Measurements from ENCODE around the gene HFM1. TPM values are rescaled to one million over a fixed set of nuclear protein-coding genes. Genes with fewer than 3 reads are reported as not detected.

HFM1 gene
- total and polyA plus RNA-seq, 9 of the 15 experiments (the other 6 are each of a cell fraction or from before 2014, with no cell fraction given): 1.5 to 6.4 (median 3.7) TPM

- Histone ChIP-seq H3K9me1 (ENCODE audit: control insufficient read depth, insufficient read depth, low read length) (no peaks in the 10 kb centered on the region), H3K4me3 (no peak overlapping the region), H3K27me3 (ENCODE audit: control insufficient read depth in 2 of 2, insufficient read depth in 2 of 2, low read length in 2 of 2) (no peaks in the 10 kb centered on the region; a peak in 2 of 5 replicates), H3K4me1 (replicated peaks in 1 of 2; ENCODE audit: control insufficient read depth in 2 of 2, insufficient read depth in 2 of 2, low read length in 2 of 2) (no peaks in the 10 kb centered on the region), H4K20me1 (replicated peaks; ENCODE audit: control insufficient read depth, insufficient read depth, low read length) (no peaks in the 10 kb centered on the region), H3K9me3 (replicated peaks; ENCODE audit: control insufficient read depth, insufficient read depth, low read depth, low read length) (no peaks in the 10 kb centered on the region), H3K36me3 (ENCODE audit: control insufficient read depth, insufficient read depth, low read length) (no peaks in the 10 kb centered on the region), H3K27ac (ENCODE audit: extremely low read depth, low read depth, low read length) (no peak overlapping the region), H3K4me2 (ENCODE audit: insufficient read depth, low read length) (no peak overlapping the region), H2AFZ (ENCODE audit: low read depth, low read length) (no peak overlapping the region), H3K9ac (ENCODE audit: insufficient read depth in 1 of 2, low read depth in 2 of 2, low read length in 2 of 2) (no peak overlapping the region), H3K79me2 (ENCODE audit: control insufficient read depth, insufficient read depth, low read length) (no peaks in the 10 kb centered on the region)
- ATAC-seq (no peak), DNase-seq (ENCODE audit: extremely low read depth in 1 of 4, low spot score in 3 of 4) (no peak), FAIRE-seq (peak; percentile 61)
- intact Hi-C loops (cut with micrococcal nuclease) (no loop called here), in situ Hi-C loops (cut with MboI) (no loop called here)
- ChIA-PET CTCF (ENCODE audit: low intra/inter-chr PET ratio) (no interaction called here), POLR2A (no interaction called here)
- WGBS (ENCODE audit: insufficient coverage, low coverage, missing lambda C conversion rate): 3% methylated on average over 2 of the region's 2 CpGs
- BruUV-seq (replicated peaks): no TSS peak
- TF ChIP-seq NFXL1 (CRISPR knock-in tag; IDR thresholded peaks at IDR 0.05) (no peak), POLR2AphosphoS5 (IDR thresholded peaks at IDR 0.05; ENCODE audit: control insufficient read depth, insufficient read depth, low read depth, low read length) (no peak), ZNF655 (CRISPR knock-in tag; IDR thresholded peaks at IDR 0.05) (no peak), HIVEP1 (CRISPR knock-in tag; IDR thresholded peaks at IDR 0.05) (no peak), DNMT1 (IDR thresholded peaks at IDR 0.05) (no peak), KLF13 (tag; IDR thresholded peaks at IDR 0.05; ENCODE audit: borderline replicate concordance, low read depth) (no peak), NR2C2 (CRISPR knock-in tag; IDR thresholded peaks at IDR 0.05) (no peak), NR2C2 (tag; IDR thresholded peaks at IDR 0.05) (no peak), CHD2 (IDR thresholded peaks at IDR 0.05; ENCODE audit: low read depth, low read length) (no peak), SP2 (IDR thresholded peaks at IDR 0.05; ENCODE audit: extremely low read depth, low read depth, low read length, poor library complexity, severe bottlenecking) (no peak), ZNF76 (CRISPR knock-in tag; IDR thresholded peaks at IDR 0.05; ENCODE audit: borderline replicate concordance) (no peak), CBX2 (IDR thresholded peaks at IDR 0.05; ENCODE audit: insufficient read depth, low read length, poor library complexity, severe bottlenecking) (no peak), MAFF (IDR thresholded peaks at IDR 0.05; ENCODE audit: low read length) (no peak), UBTF (IDR thresholded peaks at IDR 0.05; ENCODE audit: borderline replicate concordance in 1 of 2, low read depth in 2 of 2, low read length in 2 of 2) (no peak), MIER1 (IDR thresholded peaks at IDR 0.05; ENCODE audit: low read depth) (no peak), KLF6 (CRISPR knock-in tag; IDR thresholded peaks at IDR 0.05; ENCODE audit: borderline replicate concordance) (no peak)
These were observed 45.6 kb upstream of the HFM1 start for GRCh38 chr1:91450260-91450659.

Measured in K562 (cell line).